CD4-positive, alpha-beta T cell treated with Interleukin-10 for 1 hour (primary cell): ENCODE data around the gene REST.
"Not testable (repeated sequence)": the region's sequence is repeated elsewhere in the genome, so short reads cannot be mapped to it uniquely, and the experiment has no call there.

Experiments used
- DNase-seq: peaks from one replicate; pipeline ENCODE4 v3.0.0-alpha.2; 2020

Gene REST

DNA sequence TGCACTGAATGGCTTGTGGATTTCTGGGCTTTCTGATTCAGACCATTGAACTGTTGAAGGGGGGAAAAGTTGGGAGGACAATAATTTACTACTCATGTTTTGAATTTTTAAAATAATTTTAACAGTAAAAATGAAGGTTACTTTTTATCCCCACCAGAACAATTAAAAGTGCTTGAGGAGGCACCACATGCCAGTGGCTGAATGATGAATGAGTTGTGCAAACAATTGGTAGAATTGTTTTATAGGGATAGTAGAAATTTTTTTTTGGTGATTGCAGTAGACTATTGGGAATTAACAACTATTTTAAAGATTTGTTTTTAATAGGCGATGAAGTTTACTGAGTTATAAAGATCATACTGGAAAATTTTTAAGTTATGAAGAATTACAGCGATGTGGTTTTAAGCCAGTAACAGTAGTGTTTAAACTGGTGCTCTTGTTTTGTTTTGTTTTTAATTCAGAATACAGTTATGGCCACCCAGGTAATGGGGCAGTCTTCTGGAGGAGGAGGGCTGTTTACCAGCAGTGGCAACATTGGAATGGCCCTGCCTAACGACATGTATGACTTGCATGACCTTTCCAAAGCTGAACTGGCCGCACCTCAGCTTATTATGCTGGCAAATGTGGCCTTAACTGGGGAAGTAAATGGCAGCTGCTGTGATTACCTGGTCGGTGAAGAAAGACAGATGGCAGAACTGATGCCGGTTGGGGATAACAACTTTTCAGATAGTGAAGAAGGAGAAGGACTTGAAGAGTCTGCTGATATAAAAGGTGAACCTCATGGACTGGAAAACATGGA is 2.7 kb downstream of the REST start:
- DNase-seq = no peak

DNA sequence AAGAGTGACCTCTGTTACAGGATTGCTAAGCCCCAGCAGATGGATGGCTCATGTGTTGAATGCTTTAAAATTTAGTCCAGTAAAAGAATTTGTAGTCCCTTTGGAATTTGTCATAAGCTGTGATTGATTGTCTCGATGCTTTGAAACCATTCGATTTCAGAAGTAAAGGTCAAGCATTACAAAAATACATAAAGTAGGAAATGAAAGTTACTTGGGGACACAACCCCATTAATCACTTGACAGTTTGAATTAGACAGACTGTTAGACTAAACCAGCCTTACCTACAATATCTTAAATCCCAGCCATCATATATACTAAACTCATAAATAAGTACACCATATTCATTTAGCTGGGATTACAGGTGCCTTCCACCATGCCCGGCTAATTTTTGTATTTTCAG is 6.6 kb downstream of the REST start:
- no peak for DNase-seq

DNA sequence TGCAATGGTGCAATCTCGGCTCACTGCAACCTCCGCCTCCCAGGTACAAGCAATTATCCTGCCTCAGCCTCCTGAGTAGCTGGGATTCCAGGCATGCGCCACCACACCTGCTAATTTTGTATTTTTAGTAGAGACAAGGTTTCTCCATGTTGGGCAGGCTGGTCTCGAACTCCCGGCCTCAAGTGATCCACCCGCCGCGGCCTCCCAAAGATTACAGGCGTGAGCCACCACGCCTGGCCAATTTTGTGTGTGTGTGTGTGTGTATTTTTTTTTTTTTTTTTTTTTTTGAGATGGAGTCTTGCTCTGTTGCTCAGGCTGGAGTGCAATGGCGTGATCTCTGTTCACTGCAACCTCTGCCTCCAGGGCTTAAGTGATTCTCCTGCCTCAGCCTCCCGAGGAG is 7.3 kb downstream of the REST start:
- not testable (repeated sequence) for DNase-seq

DNA sequence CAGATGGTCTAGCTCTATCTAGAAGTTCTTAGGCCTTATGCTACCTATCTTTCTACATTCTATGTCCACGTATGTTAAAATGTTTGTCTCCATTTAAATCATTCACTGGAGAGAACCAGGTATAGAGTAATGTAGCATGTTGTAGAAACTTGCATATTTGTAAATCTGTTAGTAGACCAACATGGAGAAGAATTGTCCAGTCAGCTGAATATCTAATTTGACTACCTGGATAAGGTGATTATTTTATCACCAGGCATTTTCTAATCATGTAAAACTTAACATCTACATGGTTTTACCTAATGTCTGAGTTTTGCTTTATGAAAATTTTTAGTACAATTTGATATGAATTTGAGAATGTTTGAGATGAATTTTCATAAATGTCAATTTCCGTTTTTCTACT is 19.5 kb downstream of the REST start:
- no peak for DNase-seq

DNA sequence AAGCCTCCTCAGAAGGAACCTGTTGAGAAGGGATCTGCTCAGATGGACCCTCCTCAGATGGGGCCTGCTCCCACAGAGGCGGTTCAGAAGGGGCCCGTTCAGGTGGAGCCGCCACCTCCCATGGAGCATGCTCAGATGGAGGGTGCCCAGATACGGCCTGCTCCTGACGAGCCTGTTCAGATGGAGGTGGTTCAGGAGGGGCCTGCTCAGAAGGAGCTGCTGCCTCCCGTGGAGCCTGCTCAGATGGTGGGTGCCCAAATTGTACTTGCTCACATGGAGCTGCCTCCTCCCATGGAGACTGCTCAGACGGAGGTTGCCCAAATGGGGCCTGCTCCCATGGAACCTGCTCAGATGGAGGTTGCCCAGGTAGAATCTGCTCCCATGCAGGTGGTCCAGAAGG is 22.9 kb downstream of the REST start:
- no peak for DNase-seq

DNA sequence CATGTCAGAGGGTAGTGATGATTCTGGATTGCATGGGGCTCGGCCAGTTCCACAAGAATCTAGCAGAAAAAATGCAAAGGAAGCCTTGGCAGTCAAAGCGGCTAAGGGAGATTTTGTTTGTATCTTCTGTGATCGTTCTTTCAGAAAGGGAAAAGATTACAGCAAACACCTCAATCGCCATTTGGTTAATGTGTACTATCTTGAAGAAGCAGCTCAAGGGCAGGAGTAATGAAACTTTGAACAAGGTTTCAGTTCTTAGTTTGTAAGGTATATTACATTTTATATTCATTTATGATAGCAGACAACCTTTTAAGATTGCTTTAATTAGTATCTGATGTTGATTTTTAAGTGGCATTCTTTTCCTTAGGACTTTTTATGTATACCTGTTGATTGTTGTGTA is 24.2 kb downstream of the REST start:
- DNase-seq = no peak

DNA sequence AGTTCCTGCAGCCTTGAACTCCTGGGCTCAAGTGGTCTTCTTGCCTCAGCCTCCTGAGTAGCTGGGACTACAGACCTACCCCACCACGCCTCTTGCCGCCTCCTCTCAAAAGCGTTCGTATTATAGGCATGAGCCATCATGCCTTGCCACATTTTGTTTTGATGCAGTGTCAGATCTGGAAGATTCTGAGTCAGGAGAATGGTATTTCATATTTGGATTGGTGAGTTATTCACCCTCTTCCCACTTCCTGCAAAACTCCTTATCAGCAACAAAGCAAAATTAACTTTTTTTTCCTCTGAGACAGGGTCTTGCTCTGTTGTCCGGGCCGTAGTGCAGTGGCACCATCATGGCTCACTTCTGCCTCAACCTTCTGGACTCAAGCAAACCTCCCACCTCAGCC is 29.6 kb downstream of the REST start:
- DNase-seq = no peak

DNA sequence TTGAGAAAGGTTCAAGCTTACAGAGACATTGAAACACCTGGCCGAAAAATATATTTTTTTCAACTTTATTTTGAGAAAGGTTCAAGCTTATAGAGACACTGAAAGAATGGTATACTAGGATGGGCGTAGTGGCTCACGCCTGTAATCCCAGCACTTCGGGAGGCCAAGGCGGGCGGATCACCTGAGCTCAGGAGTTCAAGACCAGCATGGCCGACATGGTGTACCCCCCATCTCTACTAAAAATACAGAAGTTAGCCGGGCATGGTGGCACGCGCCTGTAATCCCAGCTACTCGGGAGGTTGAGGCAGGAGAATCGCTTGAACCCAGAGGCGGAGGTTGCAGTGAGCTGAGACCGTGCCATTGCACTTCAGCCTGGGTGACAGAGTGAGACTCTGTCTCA is 32.1 kb downstream of the REST start:
- not testable (repeated sequence) for DNase-seq

DNA sequence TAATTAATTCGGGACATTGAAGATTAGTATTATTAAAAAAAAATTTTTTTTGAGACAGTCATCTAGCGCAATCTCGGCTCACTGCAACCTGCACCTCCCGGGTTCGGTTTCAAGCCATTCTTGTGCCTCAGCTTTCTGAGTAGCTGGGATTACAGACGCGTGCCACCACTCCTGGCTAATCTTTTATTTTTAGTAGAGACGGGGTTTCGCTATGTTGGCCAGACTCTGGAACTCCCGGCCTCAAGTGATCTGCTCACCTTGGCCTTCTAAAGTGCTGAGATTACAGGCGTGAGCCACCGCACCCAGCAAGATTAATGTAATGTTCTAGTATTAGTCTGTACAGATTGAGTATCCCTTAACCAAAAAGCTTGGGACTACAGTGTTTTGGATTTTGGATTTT is 32.7 kb downstream of the REST start:
- no peak for DNase-seq

DNA sequence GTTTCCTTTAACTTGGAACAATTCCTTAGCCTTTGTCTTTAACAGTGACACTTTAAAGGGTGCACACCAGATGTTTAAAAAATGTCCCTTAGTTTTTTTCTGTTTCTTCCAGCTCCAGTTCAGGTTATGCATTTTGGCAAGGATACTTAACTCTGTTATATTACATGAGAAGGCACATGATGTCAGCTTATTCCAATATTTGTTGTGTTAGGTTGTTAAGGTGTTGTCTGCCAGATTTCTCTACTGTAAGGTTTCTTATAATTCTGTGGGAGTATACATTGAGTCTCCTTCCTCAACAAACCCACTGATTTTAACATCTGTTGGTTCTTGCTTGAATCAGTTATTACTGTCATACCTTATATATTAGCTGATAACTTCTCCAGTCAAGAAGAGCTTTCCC is 33.3 kb downstream of the REST start:
- DNase-seq = no peak

DNA sequence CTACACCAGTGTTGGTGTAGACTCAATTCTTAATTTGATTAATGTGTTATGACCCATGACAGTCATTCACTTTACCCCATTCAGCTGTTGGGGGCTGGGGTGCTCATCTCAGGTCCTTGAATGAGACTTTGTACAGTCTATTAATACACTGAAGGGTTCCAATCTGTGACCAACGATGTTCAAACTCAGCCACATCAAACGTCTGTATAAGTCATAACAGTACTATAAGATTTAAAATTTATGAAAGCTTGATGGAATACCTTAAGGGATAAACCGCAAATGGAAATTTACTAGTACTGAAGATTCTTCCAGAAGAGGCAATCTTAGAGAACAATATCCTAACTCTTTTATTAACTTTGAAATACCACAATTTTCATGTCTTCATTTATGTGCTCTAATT is 33.7 kb downstream of the REST start:
- DNase-seq = no peak

DNA sequence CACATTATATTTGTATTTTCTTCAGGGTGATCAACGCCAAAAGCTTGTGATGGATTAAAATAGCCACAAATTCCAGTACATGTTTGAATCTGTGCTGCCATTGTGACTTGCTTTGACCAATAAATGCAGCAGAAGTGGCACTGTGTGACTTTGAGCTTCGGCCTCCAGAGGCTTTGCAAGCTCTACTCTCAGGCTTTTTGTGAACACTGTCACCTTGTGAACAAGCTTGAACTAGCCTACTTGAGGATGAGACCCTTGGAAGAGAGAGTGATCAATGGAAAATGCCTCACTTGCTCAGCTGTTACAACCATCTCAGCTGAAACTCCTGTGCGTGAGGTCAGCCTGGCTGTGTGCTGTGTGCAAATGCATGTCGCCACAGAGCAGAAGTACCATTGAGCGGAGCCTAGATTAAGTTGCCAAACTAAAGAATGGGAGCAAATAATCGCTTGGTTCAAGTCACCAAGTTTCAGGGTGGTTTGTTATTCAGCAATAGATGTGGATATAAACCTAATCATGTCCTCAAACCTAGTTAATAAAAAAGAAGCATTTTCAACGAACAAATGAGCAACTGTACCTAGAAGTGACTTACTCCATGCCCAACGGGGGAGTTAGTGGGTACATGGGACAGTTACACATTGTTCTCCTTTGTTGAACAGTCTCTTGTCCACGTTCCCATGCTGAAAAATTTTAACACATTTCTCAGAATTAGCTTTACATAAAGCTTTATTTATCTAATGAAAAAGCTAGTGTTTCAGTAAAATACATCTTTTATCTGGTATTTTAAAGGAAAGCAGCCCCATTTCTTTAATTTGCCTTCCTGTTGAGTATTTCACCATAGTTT is 46.2 kb downstream of the REST start:
- no peak for DNase-seq

DNA sequence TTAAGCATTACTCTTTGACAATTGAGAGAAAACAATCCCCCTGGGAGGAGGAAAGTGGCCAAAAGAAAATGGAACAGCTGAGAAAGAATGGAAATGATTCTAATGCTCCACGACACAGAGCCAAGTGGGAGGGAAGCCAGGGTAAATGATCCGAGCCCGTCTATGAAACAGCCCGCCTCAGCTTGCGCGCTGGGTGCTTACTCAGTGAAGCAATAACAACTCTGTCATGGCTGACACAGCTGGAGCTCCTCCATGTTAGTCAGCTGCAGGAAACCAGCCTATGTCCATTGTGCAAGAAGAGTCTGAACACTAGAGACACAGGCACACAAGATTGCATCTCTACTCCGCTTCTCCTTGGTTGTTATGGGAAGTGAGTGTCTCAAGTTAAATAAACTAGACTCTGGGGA is 50.4 kb downstream of the REST start:
- no peak for DNase-seq

DNA sequence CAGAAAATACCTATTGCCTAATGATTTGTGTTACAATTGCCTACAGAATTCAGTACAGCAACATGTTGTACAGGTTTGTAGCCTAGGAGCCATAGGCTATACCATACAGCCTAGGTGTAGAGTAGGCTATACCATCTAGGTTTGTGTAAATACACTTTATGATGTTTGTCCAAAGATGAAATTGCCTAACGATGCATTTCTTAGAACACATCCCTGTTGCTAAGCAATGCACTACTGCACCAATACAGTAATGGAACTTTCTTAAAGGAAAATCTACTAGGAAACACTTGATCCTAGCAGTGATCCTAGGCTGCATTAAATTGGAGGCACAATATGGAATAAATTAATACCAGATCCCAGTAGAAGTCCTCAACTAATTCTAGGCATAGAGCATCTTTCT is 51.4 kb downstream of the REST start:
- DNase-seq = no peak

DNA sequence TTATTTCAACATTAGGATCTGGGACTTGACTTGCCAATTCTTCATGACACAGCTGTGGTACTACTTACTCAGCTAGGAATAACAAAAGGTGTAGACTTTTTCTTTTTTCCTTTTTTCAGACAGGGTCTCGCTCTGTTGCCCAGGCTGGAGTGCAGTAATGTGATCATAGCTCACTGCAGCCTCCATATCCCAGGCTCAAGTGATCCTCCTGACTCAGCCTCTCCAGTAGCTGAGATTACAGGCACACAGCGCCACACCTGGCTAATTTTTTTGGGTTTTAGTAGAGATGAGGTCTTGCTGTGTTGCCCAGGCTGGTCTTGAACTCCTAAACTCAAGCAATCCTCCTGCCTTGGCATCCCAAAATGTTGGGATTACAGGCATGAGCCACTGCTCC is 53.4 kb downstream of the REST start:
- no peak for DNase-seq

DNA sequence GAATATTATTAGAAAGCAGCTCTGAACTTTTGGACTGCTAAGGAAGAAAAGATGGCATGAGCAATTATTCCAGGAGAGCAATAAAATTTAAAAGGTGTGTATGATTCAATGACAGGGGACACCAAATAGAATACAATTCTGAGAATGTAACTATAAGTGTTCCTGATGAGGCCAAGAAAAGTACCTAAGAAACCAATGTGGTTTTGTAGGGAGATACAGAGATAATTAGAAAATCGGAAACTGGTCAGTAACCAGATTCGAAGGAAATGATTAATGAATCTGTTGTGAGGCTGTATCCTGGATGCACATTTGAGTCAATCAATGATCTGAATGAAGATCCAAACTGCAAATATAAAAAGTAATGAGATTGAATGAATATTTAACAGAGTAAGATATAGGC is 63.7 kb downstream of the REST start:
- DNase-seq = no peak

DNA sequence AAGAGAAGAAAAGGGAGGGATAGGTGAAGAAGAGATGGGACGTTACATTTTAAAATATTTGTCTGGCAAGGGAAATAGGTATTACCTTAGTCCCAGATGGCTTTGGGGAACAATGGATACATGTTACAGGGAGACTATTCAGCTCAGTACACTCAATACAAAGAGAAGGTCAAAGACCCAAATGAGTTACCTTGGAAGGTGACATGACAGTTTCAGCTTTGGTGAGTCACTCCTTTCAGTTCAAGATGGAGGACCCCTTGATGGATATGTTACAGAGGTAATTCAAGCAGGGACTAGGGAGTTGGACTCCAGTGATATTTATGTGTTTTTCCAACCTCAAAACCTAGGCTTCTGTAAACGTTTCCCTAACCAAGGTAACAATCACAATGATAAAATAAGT is 64.7 kb downstream of the REST start:
- DNase-seq = no peak

DNA sequence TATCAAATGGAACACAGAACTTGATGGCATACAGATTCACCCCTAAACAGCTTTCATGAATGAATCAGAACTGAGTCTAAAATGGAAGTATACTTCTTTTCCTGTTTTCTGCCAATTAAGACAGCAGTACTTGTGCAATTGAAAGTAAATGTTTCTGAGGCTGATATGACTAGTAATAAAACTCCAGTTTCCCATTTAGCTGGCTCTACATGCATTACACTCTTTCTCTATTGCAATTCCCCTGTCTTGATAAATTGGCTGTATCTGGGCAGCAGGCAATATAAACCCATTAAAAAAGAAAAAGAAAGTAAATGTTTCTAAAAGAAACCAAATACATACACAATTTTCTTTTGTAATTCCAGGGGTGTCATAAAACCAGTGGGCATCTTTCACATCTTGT is 65.1 kb downstream of the REST start:
- DNase-seq = no peak

DNA sequence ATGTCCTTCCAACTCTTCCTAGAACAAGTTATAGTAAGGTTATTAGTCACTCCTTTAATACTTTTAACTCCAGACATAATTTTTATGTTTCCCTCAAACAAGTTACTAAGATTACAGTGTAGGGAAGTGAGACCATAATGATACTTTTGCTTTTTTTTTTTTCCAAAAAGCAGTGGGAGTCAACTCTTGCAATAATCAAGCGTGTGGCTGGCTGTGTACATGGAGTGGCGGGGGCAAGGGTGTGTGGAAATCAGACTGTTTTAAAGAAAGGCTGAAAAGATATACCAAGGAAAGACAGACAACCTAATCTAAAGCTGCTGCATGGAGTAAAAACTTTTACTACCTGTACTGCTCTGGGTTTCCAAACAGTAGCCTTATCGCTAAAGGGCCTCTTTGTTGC is 65.6 kb downstream of the REST start:
- DNase-seq = no peak

DNA sequence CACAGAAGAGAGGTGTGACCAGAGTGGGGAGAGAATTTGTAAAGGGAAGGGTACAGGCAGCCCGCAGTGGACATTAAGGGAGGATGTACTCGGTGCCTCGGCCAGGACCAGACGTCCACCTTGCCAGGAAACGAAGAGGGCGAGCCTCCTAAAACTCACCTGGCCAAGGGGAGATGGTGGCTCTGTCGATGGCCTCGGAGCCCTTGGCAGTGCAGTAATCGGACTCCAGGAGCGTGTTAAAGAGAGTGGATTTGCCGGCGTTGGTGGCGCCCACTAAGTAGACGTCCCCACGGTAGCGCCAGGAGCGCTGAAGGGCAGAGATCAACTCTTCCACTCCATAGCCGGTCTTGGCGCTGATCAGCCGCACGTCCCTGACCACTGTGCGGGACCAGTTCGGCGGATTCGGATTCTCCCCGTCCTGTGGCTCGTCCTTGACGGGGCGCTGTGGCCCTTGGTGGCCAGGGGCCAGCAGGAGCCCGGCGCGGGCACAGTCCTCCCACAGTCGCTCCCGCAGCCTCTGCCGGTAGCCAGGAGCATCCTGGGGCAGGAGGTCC is 68.7 kb downstream of the REST start:
- DNase-seq = no peak

DNA sequence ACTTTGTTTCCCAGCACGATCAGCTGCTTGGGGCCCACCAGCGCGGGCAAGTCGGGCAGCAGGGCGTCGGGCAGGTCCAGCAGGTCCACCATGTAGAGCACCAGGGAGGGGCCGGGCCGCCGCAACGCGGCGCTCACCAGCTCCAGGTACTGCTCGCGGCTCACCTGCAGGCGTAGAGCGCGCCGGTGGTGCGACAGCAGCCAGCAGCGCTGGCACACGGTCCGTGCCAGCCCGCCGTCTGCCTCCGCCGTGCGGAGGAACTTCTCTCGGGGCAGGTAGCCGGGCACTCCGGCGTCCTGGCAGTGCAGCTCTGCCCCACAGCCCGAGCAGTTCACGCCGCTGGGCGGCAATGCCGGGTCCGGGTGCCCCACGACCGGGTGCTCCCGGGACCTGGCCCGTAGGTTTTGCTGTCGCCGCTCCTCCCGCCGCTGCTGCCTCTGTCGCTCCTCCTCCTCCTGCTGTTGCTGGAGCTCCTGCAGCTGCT is 69.2 kb downstream of the REST start:
- DNase-seq = peak; percentile 54

DNA sequence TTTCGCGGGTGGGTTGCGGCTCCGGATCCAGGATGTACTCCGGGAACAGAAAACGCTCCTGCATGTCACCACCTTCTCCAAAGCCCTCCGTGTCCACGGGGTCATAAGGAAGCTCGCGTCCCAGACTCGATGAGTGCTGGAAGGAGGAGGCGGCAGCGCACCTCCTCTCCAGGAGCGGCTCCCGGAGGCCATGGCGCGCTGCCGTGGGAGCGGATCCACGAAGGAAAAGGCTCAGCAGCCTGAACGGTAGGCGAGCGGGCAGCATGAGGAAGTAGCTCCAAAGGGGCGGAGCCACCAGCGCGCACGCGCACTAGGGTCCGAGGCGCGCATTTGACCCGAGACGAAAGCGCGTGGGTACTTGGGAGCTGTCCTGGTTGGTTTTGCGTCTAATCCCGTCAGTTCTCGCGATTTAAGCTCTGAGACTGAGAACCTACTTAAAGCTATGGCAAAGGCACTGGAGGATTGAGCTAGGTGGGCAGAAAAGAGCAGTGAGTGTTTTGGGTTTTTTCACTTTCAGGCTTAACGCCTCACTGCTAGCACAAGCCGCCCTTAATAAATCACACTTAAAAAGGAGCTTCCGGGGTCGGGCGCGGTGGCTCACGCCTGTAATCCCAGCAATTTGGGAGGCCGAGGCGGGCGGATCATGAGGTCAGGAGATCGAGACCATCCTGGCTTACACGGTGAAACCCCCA is 69.8 kb downstream of the REST start, which contains the start of gene NOA1:
TSS of gene NOA1 (minus strand) at position 286 of the 692 bp plus-strand sequence. CDS start at position 265, 21 bp downstream.
- DNase-seq = peak; percentile 99

DNA sequence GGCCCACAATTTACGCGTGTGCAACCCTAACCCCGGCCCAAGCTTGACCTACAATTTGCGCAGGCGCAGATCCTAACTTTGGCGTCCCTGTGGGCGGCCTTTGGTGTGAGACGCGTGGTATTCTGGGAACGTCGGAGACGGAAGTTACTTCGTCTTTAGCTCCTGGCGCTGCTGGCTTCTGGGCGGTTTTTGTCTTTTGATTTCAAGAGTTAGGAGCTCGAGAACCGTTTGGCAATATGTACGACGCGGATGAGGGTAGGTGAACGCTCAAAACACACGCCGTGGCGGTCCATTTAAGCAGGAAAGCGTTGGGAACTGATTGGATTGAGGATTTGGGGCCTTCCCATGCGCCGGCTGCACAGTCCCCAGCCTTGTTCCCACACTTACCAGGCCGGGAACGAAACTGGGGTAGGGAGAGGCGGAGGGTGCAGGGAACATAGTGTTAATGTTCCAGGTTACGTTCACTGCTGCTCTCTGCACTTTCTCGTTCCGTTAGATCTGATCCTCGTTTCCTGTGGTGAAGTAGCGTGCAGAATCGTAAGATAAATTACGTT is 71.1 kb downstream of the REST start, which contains the start of gene POLR2B:
TSS of gene POLR2B (plus strand) at position 147 of the 554 bp plus-strand sequence. CDS start at position 237, 90 bp downstream.
- DNase-seq = peak; percentile 90
